Retina (tissue), 1 donor: ENCODE measurements around the gene PLA1A.
"Not testable (repeated sequence)": the region's sequence is repeated elsewhere in the genome, so short reads cannot be mapped to it uniquely, and the experiment has no call there.

ENCODE experiments used
- DNase-seq: peaks from one replicate; pipeline ENCODE4 v3.0.0-alpha.2; 2016

PLA1A gene

DNA sequence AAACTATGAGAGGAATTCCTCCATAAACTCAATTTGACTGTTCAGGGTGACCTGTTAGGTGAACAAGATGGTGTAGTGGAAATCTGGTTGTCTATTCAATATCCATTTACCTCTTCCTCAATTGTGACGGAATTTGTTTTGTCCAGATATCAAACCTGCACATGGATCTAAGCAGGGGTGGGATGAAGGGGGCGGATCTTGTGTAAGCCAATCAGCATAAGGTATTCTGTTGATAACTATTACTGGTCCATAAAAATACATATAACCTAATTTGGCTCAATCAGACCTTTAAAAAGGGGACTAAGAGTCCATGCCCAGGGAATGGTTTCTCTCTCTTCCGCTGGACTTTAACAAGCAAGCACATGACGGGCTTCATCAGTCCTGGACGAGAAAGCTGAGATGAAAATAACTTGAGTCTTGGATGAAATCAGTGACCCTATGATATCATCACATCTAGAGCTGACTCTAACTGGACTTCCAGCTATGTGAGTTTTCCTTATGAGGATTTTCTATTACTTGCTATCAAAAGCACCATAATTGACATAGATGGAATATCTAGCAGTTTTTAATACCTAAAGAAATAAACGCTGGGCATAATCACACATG, 68.4 kb downstream of the PLA1A start:
- DNase-seq = no peak

- no peak for DNase-seq
Measured at GRCh38 chr3:119669906-119670570, 72.4 kb downstream of the PLA1A start.

GRCh38 chr3:119672776-119673175, 75.1 kb downstream of the PLA1A start:
- DNase-seq = no peak

- no peak for DNase-seq
Measured at GRCh38 chr3:119673875-119674274, 76.2 kb downstream of the PLA1A start.

DNA sequence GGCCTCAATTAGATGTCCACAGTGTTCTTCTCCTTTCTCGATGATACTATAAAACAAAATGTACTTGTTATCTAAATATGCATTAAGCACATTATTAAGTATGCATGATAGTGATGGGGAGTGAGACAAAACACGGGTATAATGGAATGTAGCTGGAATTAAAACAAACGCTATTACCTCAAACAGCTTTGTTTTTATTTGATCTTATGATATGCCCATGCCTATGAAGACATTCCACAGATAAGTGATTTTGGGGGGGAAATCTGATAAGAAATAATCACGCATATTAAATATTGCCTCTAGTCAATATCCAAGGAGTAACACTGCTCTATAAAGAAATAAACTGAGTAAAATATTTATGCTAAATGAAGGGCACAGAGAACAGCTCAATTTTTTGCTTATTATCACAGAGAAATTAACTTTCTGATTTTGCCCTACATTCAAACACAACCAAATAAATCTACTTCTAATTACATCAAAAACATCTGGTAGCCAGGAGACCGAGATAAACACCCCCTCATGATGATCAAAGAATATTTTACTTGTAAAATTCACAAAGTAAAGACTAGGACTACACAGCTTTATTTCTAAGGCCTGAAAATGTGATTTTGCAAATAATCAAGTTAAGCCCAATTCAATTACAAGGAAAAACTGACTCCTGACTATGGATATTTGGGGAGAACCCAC, 77.6 kb downstream of the PLA1A start:
- no peak for DNase-seq

GRCh38 chr3:119676020-119676419, 78.3 kb downstream of the PLA1A start:
- no peak for DNase-seq

- peak; percentile 93 for DNase-seq
Measured at GRCh38 chr3:119676771-119677640, 79.3 kb downstream of the PLA1A start, which contains the start of gene COX17. Gene COX17 (minus strand): TSS chr3:119677406. CDS start chr3:119677310, 96 bp downstream.

- no peak for DNase-seq
Measured at GRCh38 chr3:119677641-119677934, 79.9 kb downstream of the PLA1A start.

DNA sequence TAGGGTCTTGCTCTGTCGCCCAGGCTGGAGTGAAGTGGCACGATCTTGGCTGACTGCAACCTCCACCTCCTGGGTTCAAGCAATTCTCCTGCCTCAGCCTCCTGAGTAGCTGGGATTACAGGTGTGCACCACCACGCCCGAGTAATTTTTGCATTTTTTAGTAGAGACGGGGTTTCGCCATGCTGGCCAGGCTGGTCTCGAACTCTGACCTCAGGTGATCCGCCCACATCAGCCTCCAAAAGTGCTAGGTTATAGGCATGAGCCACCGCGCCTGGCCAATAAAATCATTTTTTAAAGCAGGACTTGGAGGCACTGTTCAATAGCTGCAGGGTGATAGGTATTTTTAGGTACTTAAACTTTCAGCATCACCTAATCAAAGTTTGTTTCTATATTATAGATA, 80.5 kb downstream of the PLA1A start:
- not testable (repeated sequence) for DNase-seq
